Neural progenitor cell (in vitro differentiated cells): ENCODE results near the gene APOBEC3F.
"Not testable (repeated sequence)": the region's sequence is repeated elsewhere in the genome, so short reads cannot be mapped to it uniquely, and the experiment has no call there.

ENCODE experiments used
- EZH2 ChIP-seq: fragments of 200-600 bp; sonication (generic); IDR thresholded peaks from 2 replicates; pipeline ENCODE4 v1.6.1; 2017; ENCODE audit warnings: antibody characterized with exemption, mild to moderate bottlenecking, moderate library complexity
- EZH2phosphoT487 ChIP-seq: fragments of 200-600 bp; sonication (generic); IDR thresholded peaks from 2 replicates; pipeline ENCODE4 v1.6.1; 2017; ENCODE audit warnings: antibody characterized with exemption
- TF ChIP-seq, protein P1 (sequence below): fragments of 200-600 bp; sonication (generic); IDR thresholded peaks from 2 replicates; pipeline ENCODE4 v1.5.1; 2017; ENCODE audit warnings: antibody characterized with exemption, mild to moderate bottlenecking

DNA sequence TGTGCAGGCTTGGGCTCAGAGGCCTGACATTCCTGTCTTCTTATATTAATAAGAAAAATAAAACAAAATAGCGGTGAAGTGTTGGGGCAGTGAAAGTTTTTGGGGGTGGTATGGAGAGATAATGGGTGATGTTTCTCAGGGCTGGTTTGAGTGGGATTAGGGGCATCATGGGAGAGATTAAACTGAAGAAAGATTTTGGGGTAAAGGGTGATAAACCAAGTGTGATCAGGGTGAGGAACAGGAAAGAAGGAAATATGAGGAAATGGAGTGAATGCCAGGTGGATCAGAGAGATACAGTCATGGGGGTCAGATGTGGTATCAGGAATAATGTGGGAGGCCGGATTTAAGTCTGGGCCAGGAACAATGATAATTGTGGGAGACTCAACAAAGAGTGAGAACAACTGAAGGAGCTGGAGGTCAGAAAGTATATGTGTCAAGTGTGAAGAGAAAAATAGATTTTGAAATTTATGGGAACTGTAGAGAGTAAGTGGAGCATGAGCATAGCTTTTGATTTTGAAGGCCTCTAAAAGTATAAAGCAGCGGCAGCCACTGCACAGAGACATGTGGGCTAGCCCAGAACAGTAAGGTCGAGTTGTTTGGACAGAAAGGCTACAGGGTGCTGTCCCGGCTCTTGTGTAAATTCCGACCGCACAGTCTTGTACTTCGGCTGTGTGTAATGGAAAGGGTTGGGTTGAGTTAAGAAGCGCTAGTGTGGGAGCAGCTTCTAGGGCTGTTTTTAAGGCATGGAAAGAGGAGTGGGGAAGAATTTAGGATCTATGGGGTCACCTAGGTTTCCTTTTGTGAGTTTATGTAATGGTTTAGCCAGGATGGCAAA, 26.0 kb downstream of the APOBEC3F start:
- not testable (repeated sequence) for TF ChIP-seq EZH2, EZH2phosphoT487
- TF ChIP-seq, protein P1, sequence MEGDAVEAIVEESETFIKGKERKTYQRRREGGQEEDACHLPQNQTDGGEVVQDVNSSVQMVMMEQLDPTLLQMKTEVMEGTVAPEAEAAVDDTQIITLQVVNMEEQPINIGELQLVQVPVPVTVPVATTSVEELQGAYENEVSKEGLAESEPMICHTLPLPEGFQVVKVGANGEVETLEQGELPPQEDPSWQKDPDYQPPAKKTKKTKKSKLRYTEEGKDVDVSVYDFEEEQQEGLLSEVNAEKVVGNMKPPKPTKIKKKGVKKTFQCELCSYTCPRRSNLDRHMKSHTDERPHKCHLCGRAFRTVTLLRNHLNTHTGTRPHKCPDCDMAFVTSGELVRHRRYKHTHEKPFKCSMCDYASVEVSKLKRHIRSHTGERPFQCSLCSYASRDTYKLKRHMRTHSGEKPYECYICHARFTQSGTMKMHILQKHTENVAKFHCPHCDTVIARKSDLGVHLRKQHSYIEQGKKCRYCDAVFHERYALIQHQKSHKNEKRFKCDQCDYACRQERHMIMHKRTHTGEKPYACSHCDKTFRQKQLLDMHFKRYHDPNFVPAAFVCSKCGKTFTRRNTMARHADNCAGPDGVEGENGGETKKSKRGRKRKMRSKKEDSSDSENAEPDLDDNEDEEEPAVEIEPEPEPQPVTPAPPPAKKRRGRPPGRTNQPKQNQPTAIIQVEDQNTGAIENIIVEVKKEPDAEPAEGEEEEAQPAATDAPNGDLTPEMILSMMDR, result not testable (repeated sequence)
